ENCODE measurements around the gene TRPV2. TPM values are rescaled to one million over a fixed set of nuclear protein-coding genes. Genes with fewer than 3 reads are reported as not detected.

Gene TRPV2
- total and polyA plus RNA-seq, 9 of the 15 experiments (the other 6 are each of a cell fraction or from before 2014, with no cell fraction given), result 10.0 to 97.5 (median 30.3) TPM

GRCh38 chr17:16439811-16440351 is 24.5 kb downstream of the TRPV2 start (continued):
- TF ChIP-seq CHD2 (IDR thresholded peaks at IDR 0.05; ENCODE audit: low read depth, low read length) (no peak), ZNF740 (CRISPR knock-in tag; IDR thresholded peaks at IDR 0.05) (no peak), ZNF740 (tag; IDR thresholded peaks at IDR 0.05) (no peak), ZBTB5 (IDR thresholded peaks at IDR 0.05) (no peak), TRIM24 (IDR thresholded peaks at IDR 0.05) (no peak), RFX7 (CRISPR knock-in tag; IDR thresholded peaks at IDR 0.05) (no peak), MYC (IDR thresholded peaks at IDR 0.05; ENCODE audit: low read depth, low read length) (0 out of 2 replicates have a peak, but pooled peaks have one; percentile 14), MYC (CRISPR knock-in tag; IDR thresholded peaks at IDR 0.05; ENCODE audit: borderline replicate concordance, low read depth) (no peak), ZNF561 (CRISPR knock-in tag; conservative IDR thresholded peaks at IDR 0.05) (no peak), VEZF1 (CRISPR knock-in tag; IDR thresholded peaks at IDR 0.05) (no peak), L3MBTL2 (IDR thresholded peaks at IDR 0.05) (no peak), SMARCA5 (IDR thresholded peaks at IDR 0.05) (no peak), RBBP5 (IDR thresholded peaks at IDR 0.05; ENCODE audit: borderline replicate concordance, insufficient read depth, low read length, poor library complexity, severe bottlenecking) (no peak), ZNF785 (CRISPR knock-in tag; IDR thresholded peaks at IDR 0.05) (no peak), RBM39 (optimal IDR thresholded peaks at IDR 0.05; ENCODE audit: low read depth, low read length) (peak; percentile 31), SIX5 (IDR thresholded peaks at IDR 0.05; ENCODE audit: borderline replicate concordance in 1 of 2, insufficient read depth in 1 of 2, low read depth in 1 of 2, low read length in 2 of 2) (no peak), MCM3 (IDR thresholded peaks at IDR 0.05) (no peak), EZH2 (IDR thresholded peaks at IDR 0.05; ENCODE audit: borderline replicate concordance, low read depth, low read length) (no peak), ZNF551 (CRISPR knock-in tag; IDR thresholded peaks at IDR 0.05) (no peak), ZNF511 (CRISPR knock-in tag; IDR thresholded peaks at IDR 0.05) (no peak), HMBOX1 (IDR thresholded peaks at IDR 0.05) (peak; percentile 48), MXI1 (IDR thresholded peaks at IDR 0.05; ENCODE audit: low read depth, low read length) (peak; percentile 1; the same call in 1 of the 2 replicates), PHB (CRISPR knock-in tag; IDR thresholded peaks at IDR 0.05) (no peak), C11orf30 (IDR thresholded peaks at IDR 0.05; ENCODE audit: low read depth) (no peak), NR3C1 (CRISPR knock-in tag; IDR thresholded peaks at IDR 0.05) (no peak), ELF2 (CRISPR knock-in tag; IDR thresholded peaks at IDR 0.05) (no peak)
